HCT116 (cell line): ENCODE measurements around the gene IGFL4. TPM values are rescaled to one million over a fixed set of nuclear protein-coding genes. Genes with fewer than 3 reads are reported as not detected.

Experiments
- ATAC-seq: fragments of 200-7000 bp; cut with Tn5 transposase; 2 replicates; pipeline ENCODE4 v1.9.1; 2020; ENCODE audit warnings: mild to moderate bottlenecking, moderate library complexity
- BruUV-seq: library from RNA; stranded (reverse); fragments of 400-500 nt; replicated peaks from 2 replicates; lab custom pipeline; 2021; lab: Mats Ljungman, UMichigan
- CTCF ChIA-PET: fragments of 300-600 bp; sonication (Branson Sonifier 250); formaldehyde crosslinking; loops from one replicate; lab custom pipeline; 2021; ENCODE audit warnings: antibody characterized with exemption; lab: Charles Lee
- POLR2A ChIA-PET: fragments of 300-600, 350-600 bp; sonication (Branson Sonifier 250); formaldehyde crosslinking; loops from one replicate; lab custom pipeline; 2021; ENCODE audit warnings: antibody characterized with exemption; lab: Charles Lee
- RAD21 ChIA-PET, 2 experiments: fragments of 300-600 bp; sonication (Branson Sonifier 250); formaldehyde crosslinking; loops; one replicate each; lab custom pipeline; 2023; ENCODE audit warnings: low total read pairs in 2 of 2; ENCODE audit not compliant: uncharacterized antibody in 2 of 2, unreplicated experiment in 2 of 2, low non-redundant PET in 1 of 2; lab: Charles Lee
- DNase-seq: peaks from one replicate; pipeline ENCODE4 v3.0.0-alpha.2; 2010; ENCODE audit warnings: low read depth, low spot score
- H2AFZ ChIP-seq: fragments of 200-600 bp; shearing (Covaris generic), sonication (generic); 2 replicates; pipeline ENCODE4 v1.6.1; 2017; ENCODE audit warnings: low read depth, mixed run types, mixed read lengths, antibody characterized with exemption, low read length; ENCODE audit not compliant: poor library complexity, severe bottlenecking
- H3K27ac ChIP-seq: 2 replicates; pipeline ENCODE4 v1.5.1; 2012; ENCODE audit warnings: low read depth, low read length
- H3K27me3 ChIP-seq: fragments of 200-600 bp; sonication (generic); 2 replicates; pipeline ENCODE4 v1.6.1; 2016; ENCODE audit warnings: mixed run types, low read length, mixed read lengths; ENCODE audit not compliant: insufficient read depth
- H3K36me3 ChIP-seq, 2 experiments: fragments of 200-500 bp in 1 of 2; fragments of 200-600 bp in 1 of 2; sonication (Bioruptor generic) in 1 of 2; sonication (generic) in 1 of 2; 2 replicates each; pipeline versions ENCODE4 v1.5.1 to v1.6.1; 2014 to 2016; ENCODE audit warnings: low read length in 2 of 2, inconsistent platforms in 1 of 2, mixed read lengths in 1 of 2, mixed run types in 1 of 2; ENCODE audit not compliant: insufficient read depth in 2 of 2, control insufficient read depth in 1 of 2
- H3K4me1 ChIP-seq, 2 experiments: fragments of 200-600 bp in 1 of 2; sonication (generic) in 1 of 2; 2 replicates each; pipeline versions ENCODE4 v1.5.1 to v1.6.1; 2012 to 2017; ENCODE audit warnings: low read length in 2 of 2, inconsistent platforms in 1 of 2, mild to moderate bottlenecking in 1 of 2, mixed read lengths in 1 of 2, mixed run types in 1 of 2, moderate library complexity in 1 of 2; ENCODE audit not compliant: insufficient read depth in 2 of 2, control insufficient read depth in 1 of 2
- H3K4me2 ChIP-seq: fragments of 200-600 bp; sonication (generic); 2 replicates; pipeline ENCODE4 v1.6.1; 2017; ENCODE audit warnings: mixed run types, low read length, mixed read lengths
- H3K4me3 ChIP-seq, 2 experiments: fragments of 200-600 bp in 1 of 2; sonication (generic) in 1 of 2; replicated peaks in 1 of 2; 2 replicates each; pipeline ENCODE4 v1.5.1; 2011 to 2016; ENCODE audit warnings: low read length in 2 of 2, control low read depth in 1 of 2, low read depth in 1 of 2, mild to moderate bottlenecking in 1 of 2, mixed read lengths in 1 of 2, mixed run types in 1 of 2
- H3K79me2 ChIP-seq: fragments of 200-600 bp; sonication (generic); 2 replicates; pipeline ENCODE4 v1.6.1; 2017; ENCODE audit warnings: mild to moderate bottlenecking, mixed run types, low read length, moderate library complexity, mixed read lengths; ENCODE audit not compliant: insufficient read depth
- H3K9ac ChIP-seq: fragments of 200-600 bp; sonication (generic); 2 replicates; pipeline ENCODE4 v1.6.1; 2016; ENCODE audit warnings: low read length, mixed read lengths
- H3K9me2 ChIP-seq: fragments of 200-600 bp; sonication (generic), shearing (Covaris generic); 2 replicates; pipeline ENCODE4 v1.6.1; 2017; ENCODE audit warnings: mixed run types, mild to moderate bottlenecking, moderate library complexity; ENCODE audit not compliant: insufficient read depth
- H3K9me3 ChIP-seq, 2 experiments: fragments of 200-500 bp in 1 of 2; fragments of 200-600 bp in 1 of 2; sonication (Bioruptor generic) in 1 of 2; sonication (generic) in 1 of 2; 2 replicates each; pipeline ENCODE4 v1.6.1; 2014 to 2017; ENCODE audit warnings: low read length in 2 of 2, mixed read lengths in 2 of 2, inconsistent platforms in 1 of 2, low read depth in 1 of 2, mild to moderate bottlenecking in 1 of 2, mixed run types in 1 of 2, moderate library complexity in 1 of 2; ENCODE audit not compliant: control insufficient read depth in 1 of 2, insufficient read depth in 1 of 2
- H4K20me1 ChIP-seq: fragments of 200-600 bp; sonication (generic), shearing (Covaris generic); 2 replicates; pipeline ENCODE4 v1.6.1; 2017; ENCODE audit warnings: mixed run types, mild to moderate bottlenecking, moderate library complexity; ENCODE audit not compliant: insufficient read depth
- JUND ChIP-seq: IDR thresholded peaks from 2 replicates; pipeline ENCODE4 v1.6.1; 2012
- RAD21 ChIP-seq: IDR thresholded peaks from 2 replicates; pipeline ENCODE4 v1.6.1; 2012; ENCODE audit warnings: low read depth, mild to moderate bottlenecking
- SRF ChIP-seq: IDR thresholded peaks from 2 replicates; pipeline ENCODE4 v1.6.1; 2012; ENCODE audit warnings: low read depth
- intact Hi-C: fragments of 100-400 bp; cut with micrococcal nuclease; formaldehyde crosslinking; loops from 2 replicates; pipeline ENCODE4 v1.10.0; 2022
- total RNA-seq: library from RNA; stranded (reverse); gene quantifications from one replicate; pipeline ENCODE4 v1.2.1, GENCODE V29; 2021; ENCODE audit not compliant: unreplicated experiment
- TF ChIP-seq, protein P1 (sequence below), 3 experiments: fragments of 200-600 bp in 1 of 3; sonication (generic) in 1 of 3; IDR thresholded peaks in 2 of 3; conservative IDR thresholded peaks in 1 of 3; 2 replicates each; pipeline ENCODE4 v1.5.1; 2012 to 2017; ENCODE audit warnings: low read depth in 2 of 3, low read length in 2 of 3, antibody characterized with exemption in 1 of 3, borderline replicate concordance in 1 of 3, control low read depth in 1 of 3, mild to moderate bottlenecking in 1 of 3, mixed read lengths in 1 of 3, mixed run types in 1 of 3, moderate library complexity in 1 of 3; ENCODE audit not compliant: insufficient read depth in 1 of 3

The IGFL4 gene
- total RNA-seq, 1 experiment from 2014 or later = not detected

GRCh38 chr19:46032597-46033025 lies 8.2 kb downstream of the IGFL4 start (continued):
- TF ChIP-seq, protein P1, sequence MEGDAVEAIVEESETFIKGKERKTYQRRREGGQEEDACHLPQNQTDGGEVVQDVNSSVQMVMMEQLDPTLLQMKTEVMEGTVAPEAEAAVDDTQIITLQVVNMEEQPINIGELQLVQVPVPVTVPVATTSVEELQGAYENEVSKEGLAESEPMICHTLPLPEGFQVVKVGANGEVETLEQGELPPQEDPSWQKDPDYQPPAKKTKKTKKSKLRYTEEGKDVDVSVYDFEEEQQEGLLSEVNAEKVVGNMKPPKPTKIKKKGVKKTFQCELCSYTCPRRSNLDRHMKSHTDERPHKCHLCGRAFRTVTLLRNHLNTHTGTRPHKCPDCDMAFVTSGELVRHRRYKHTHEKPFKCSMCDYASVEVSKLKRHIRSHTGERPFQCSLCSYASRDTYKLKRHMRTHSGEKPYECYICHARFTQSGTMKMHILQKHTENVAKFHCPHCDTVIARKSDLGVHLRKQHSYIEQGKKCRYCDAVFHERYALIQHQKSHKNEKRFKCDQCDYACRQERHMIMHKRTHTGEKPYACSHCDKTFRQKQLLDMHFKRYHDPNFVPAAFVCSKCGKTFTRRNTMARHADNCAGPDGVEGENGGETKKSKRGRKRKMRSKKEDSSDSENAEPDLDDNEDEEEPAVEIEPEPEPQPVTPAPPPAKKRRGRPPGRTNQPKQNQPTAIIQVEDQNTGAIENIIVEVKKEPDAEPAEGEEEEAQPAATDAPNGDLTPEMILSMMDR (IDR thresholded peaks at IDR 0.05 in 2 of 3, conservative IDR thresholded peaks at IDR 0.05 in 1 of 3; ENCODE audit: borderline replicate concordance in 1 of 3, insufficient read depth in 1 of 3, low read depth in 2 of 3, low read length in 2 of 3) = no peak
- no peak for TF ChIP-seq JUND
- no peak for TF ChIP-seq SRF

GRCh38 chr19:46031781-46032596 lies 8.8 kb downstream of the IGFL4 start:
- Histone ChIP-seq H3K4me1 (no peaks in the 10 kb centered on the region), H4K20me1 (no peaks in the 10 kb centered on the region), H3K79me2 (no peaks in the 10 kb centered on the region), H2AFZ (no peak overlapping the region), H3K36me3 (no peaks in the 10 kb centered on the region), H3K4me3 (no peak overlapping the region), H3K27me3 (no peaks in the 10 kb centered on the region; the same call in 1 of the 2 replicates), H3K9ac (no peak overlapping the region), H3K4me2 (no peak overlapping the region), H3K9me3 (no peaks in the 10 kb centered on the region), H3K27ac (no peak overlapping the region), H3K9me2 (no peaks in the 10 kb centered on the region)
- ATAC-seq = no peak
- ChIA-PET POLR2A (no interaction called here), CTCF (interaction anchor here (1.2 to 1.9 kb wide), 2 partner anchors 45 to 46 kb away, joined by 4 to 9 read pairs; no protein-coding TSS in a partner anchor), RAD21 (no interaction called here)
- no TSS peak for BruUV-seq
- DNase-seq = no peak
- TF ChIP-seq JUND (no peak), SRF (no peak), RAD21 (no peak)
- TF ChIP-seq, protein P1 (IDR thresholded peaks at IDR 0.05 in 2 of 3, conservative IDR thresholded peaks at IDR 0.05 in 1 of 3; ENCODE audit: borderline replicate concordance in 1 of 3, insufficient read depth in 1 of 3, low read depth in 2 of 3, low read length in 2 of 3) = no peak
- intact Hi-C loops = no loop called here
